ENCODE results near the gene CNTFR. TPM values are rescaled to one million over a fixed set of nuclear protein-coding genes. Genes with fewer than 3 reads are reported as not detected.
"Not testable (repeated sequence)": the region's sequence is repeated elsewhere in the genome, so short reads cannot be mapped to it uniquely, and the experiment has no call there.

Gene CNTFR, protein sequence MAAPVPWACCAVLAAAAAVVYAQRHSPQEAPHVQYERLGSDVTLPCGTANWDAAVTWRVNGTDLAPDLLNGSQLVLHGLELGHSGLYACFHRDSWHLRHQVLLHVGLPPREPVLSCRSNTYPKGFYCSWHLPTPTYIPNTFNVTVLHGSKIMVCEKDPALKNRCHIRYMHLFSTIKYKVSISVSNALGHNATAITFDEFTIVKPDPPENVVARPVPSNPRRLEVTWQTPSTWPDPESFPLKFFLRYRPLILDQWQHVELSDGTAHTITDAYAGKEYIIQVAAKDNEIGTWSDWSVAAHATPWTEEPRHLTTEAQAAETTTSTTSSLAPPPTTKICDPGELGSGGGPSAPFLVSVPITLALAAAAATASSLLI
- total RNA-seq = 8.3 TPM

DNA sequence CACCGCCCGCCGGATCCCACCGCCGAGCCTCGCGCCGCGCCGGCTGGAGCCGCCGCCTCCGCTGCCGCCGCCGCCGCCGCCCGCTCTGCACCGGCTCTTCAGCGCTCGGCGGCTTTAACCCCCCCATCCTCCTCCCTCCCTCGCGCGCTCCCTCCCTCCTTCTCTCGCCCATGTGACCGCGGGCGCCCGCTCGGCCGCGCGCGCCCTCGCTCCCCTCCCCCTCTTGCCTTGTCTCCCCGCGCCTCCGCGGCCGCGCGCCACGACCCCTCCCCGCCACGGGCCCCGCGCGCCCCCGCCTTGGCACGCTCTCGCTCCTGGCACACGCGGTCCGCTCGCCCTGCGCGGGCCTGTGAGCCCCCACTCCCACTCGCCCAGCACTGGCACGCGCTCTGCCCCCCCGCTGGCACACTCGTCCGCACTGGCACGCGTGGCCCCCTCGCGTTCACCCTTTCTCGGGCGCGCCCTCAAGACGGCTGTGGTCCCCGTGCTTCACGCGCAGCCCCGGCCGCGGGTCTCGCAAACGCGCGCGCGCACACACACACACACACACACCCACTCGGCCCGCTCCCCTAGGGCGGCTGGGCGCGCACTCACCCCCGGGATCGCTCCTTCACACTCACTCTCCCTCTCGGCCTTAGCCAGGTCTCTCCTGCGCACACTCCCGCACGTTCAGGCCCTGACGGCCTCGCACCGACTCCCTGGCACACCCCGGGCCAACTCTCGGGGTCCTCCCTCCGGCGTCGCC, at the start of gene CNTFR:
TSS of gene CNTFR (minus strand) at position 89 of the 745 bp plus-strand sequence. CDS start 20,743 bp downstream, outside the sequence.
- DNase-seq (ENCODE audit: extremely low spot score in 2 of 2) = no peak
- TF ChIP-seq POLR2AphosphoS5 (IDR thresholded peaks at IDR 0.05; ENCODE audit: insufficient read depth in 1 of 2, low read depth in 1 of 2) (no peak), POLR2A (IDR thresholded peaks at IDR 0.05) (peak in 1 of 2 donors; percentile 65)

DNA sequence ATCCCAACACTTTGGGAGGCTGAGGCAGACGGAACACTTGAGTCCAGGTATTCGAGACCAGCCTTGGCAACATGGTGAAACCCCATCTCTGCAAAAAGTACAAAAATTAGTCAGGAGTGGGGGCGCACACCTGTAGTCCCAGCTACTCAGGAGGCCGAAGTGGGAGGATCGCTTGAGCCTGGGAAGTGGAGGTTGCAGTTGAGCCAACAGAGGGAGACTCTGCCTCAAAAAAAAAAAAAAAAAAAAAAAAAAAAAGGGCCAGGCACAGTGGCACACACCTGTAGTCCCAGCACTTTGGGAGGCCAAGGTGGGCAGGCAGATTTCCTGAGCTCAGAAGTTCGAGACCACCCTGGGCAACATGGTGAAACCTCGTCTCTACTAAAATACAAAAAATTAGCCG, 49.8 kb upstream of the CNTFR start:
- H3K4me1 ChIP-seq = peaks cover 27% of the 10 kb centered on the region
- H3K27me3 ChIP-seq; H3K4me3 ChIP-seq; H3K9me3 ChIP-seq; H3K27ac ChIP-seq; intact Hi-C loops (cut with DNase I); H3K36me3 ChIP-seq; DNase-seq (ENCODE audit: extremely low spot score in 2 of 2): not testable (repeated sequence)

More for the DNA sequence above, at the start of gene CNTFR:
- intact Hi-C loops (cut with DNase I) = loop anchor here (5.0 to 10.0 kb wide), 2 partner anchors 43 to 185 kb away; no protein-coding TSS in a partner anchor
- H3K27me3 ChIP-seq = no peaks in the 10 kb centered on the region
- H3K36me3 ChIP-seq = no peaks in the 10 kb centered on the region
- H3K4me1 ChIP-seq = peaks cover 58% of the 10 kb centered on the region
- peak within 1 kb of the TSS; percentile 52 to 68 for H3K4me3 ChIP-seq
- no peaks in the 10 kb centered on the region for H3K9me3 ChIP-seq
- peak within 1 kb of the TSS; percentile 82 for H3K27ac ChIP-seq

DNA sequence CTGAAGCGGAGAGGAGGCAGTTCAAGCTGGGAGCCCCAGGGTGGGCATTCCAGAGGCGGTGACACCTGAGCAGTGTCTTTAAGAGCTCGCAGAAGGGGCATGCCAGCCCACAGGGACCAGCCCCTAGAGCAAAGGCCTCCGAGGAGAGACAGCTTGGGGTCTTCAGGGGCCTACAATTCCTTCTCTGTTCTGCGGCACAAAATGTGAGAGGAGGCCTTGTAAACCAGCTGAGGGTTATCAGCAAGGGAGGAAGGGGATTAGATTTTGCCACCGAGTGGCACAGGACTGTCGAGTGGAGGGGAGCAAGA, 48.6 kb upstream of the CNTFR start:
- H3K27me3 ChIP-seq = no peaks in the 10 kb centered on the region

DNA sequence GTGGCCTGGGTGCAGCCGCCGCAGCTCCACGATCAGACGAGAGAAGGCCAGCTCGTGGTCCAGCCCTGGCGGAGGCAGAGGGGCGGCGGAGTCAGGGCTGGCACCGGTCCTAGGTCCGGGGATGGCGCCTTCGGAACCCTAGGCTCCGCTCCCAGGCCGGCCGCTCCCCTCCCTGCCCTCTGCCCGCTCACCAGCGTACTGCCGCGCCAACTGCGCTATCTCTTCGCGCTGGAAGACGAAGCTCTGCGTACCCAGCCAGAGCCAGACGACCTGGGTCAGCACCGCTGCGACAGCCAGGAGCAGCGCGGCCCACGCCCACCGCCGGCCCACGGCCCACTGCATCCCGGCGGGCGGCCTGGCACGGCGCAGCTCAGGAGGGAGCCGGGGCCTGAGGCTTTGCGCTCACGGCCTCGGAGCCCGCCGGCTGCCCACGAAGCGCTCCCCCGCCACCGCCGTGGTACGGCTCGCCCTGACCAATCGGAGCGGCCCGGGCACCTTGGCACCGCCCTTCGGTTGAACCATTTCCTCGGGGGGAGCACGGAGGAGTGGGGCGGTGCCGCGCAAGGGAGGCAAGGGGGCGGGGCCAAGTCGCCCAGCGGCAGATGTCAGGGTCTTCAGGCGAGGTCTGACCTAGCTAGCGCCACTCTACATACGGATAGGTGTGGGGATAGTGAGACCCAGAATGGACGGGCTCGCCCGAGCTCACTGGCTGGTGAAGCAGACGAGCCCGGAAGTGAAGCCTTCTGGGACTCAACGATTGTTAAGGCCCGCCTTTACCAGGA, 48.0 kb upstream of the CNTFR start, which contains the start of gene SIGMAR1:
TSS of gene SIGMAR1 (minus strand) at position 432 of the 782 bp plus-strand sequence. CDS start at position 342, 90 bp downstream.
- Histone ChIP-seq H3K36me3 (no peaks in the 10 kb centered on the region), H3K9me3 (no peaks in the 10 kb centered on the region), H3K27me3 (no peaks in the 10 kb centered on the region), H3K27ac (peak within 1 kb of the TSS; percentile 76), H3K4me3 (peak within 1 kb of the TSS; percentile 73 to 89), H3K4me1 (peaks cover 35% of the 10 kb centered on the region)
- TF ChIP-seq, protein P1, sequence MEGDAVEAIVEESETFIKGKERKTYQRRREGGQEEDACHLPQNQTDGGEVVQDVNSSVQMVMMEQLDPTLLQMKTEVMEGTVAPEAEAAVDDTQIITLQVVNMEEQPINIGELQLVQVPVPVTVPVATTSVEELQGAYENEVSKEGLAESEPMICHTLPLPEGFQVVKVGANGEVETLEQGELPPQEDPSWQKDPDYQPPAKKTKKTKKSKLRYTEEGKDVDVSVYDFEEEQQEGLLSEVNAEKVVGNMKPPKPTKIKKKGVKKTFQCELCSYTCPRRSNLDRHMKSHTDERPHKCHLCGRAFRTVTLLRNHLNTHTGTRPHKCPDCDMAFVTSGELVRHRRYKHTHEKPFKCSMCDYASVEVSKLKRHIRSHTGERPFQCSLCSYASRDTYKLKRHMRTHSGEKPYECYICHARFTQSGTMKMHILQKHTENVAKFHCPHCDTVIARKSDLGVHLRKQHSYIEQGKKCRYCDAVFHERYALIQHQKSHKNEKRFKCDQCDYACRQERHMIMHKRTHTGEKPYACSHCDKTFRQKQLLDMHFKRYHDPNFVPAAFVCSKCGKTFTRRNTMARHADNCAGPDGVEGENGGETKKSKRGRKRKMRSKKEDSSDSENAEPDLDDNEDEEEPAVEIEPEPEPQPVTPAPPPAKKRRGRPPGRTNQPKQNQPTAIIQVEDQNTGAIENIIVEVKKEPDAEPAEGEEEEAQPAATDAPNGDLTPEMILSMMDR (IDR thresholded peaks at IDR 0.05) = peak in 1 of 3 experiments; percentile 5
- peak; percentile 85 to 92 for TF ChIP-seq POLR2AphosphoS5 (IDR thresholded peaks at IDR 0.05; ENCODE audit: insufficient read depth in 1 of 2, low read depth in 1 of 2)
- peak in 1 of 2 donors; percentile 68 for TF ChIP-seq POLR2A (IDR thresholded peaks at IDR 0.05)
- intact Hi-C loops (cut with DNase I) = no loop called here
- no peak for DNase-seq (ENCODE audit: extremely low spot score in 2 of 2)

More for the DNA sequence above, 48.6 kb upstream of the CNTFR start:
- intact Hi-C loops (cut with DNase I) = no loop called here
- Histone ChIP-seq H3K9me3 (no peaks in the 10 kb centered on the region), H3K27ac (peak overlapping the region; percentile 76), H3K4me3 (peak overlapping the region; percentile 73 to 89), H3K4me1 (peaks cover 35% of the 10 kb centered on the region), H3K36me3 (no peaks in the 10 kb centered on the region)
- peak in 1 of 2 donors; percentile 64 for TF ChIP-seq POLR2AphosphoS5 (IDR thresholded peaks at IDR 0.05; ENCODE audit: insufficient read depth in 1 of 2, low read depth in 1 of 2)
- no peak for TF ChIP-seq POLR2A (IDR thresholded peaks at IDR 0.05)
- TF ChIP-seq, protein P1 (IDR thresholded peaks at IDR 0.05) = no peak
- no peak for DNase-seq (ENCODE audit: extremely low spot score in 2 of 2)

DNA sequence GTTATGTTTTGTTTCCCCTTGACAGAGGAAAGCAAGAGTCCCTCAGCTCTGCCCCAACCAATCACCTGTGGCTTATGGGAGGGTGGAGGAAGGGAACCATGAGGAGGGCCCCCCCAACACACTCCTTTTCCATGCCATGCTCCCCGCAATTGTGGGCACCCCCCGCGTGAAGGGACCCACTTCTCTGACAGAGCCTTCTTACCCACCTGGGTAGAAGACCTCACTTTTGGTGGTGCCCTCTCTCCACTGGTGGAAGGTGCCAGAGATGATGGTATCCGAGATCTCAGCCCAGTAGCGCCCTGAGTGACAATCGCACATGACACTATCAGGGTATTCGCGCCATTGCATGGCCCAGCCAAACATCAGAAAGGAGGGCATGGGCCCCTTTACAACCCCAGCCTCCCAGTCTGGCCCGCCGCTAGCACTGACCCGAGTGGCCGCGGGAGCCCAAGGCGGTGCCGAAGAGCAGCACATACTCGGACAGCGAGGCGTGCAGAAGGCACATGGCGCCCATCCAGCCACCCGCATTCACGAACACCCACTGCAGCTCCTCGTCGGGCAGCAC, 47.3 kb upstream of the CNTFR start:
- Histone ChIP-seq H3K36me3 (no peaks in the 10 kb centered on the region), H3K27me3 (no peaks in the 10 kb centered on the region), H3K9me3 (no peaks in the 10 kb centered on the region), H3K4me1 (peaks cover 35% of the 10 kb centered on the region), H3K27ac (peak overlapping the region; percentile 76), H3K4me3 (peak overlapping the region; percentile 73 to 89)
- no peak for DNase-seq (ENCODE audit: extremely low spot score in 2 of 2)
- intact Hi-C loops (cut with DNase I) = no loop called here
- TF ChIP-seq POLR2A (IDR thresholded peaks at IDR 0.05) (no peak), POLR2AphosphoS5 (IDR thresholded peaks at IDR 0.05; ENCODE audit: insufficient read depth in 1 of 2, low read depth in 1 of 2) (no peak)
- TF ChIP-seq, protein P1 (IDR thresholded peaks at IDR 0.05) = no peak
